ENCODE data around the gene DCP1A. TPM values are rescaled to one million over a fixed set of nuclear protein-coding genes. Genes with fewer than 3 reads are reported as not detected.

The DCP1A gene
- total and polyA plus RNA-seq, 2 of the 13 experiments (the other 11 are each of a cell fraction or from before 2014, with no cell fraction given) = 14.2 to 41.2 TPM

- TF ChIP-seq SOX13 (IDR thresholded peaks at IDR 0.05) (no peak), SOX13 (CRISPR knock-in tag; conservative IDR thresholded peaks at IDR 0.05 in 1 of 2, IDR thresholded peaks at IDR 0.05 in 1 of 2) (no peak), REXO4 (CRISPR knock-in tag; IDR thresholded peaks at IDR 0.05; ENCODE audit: borderline replicate concordance) (no peak), ZNF367 (CRISPR knock-in tag; IDR thresholded peaks at IDR 0.05; ENCODE audit: borderline replicate concordance) (no peak), ZSCAN29 (CRISPR knock-in tag; conservative IDR thresholded peaks at IDR 0.05) (no peak), MAFF (IDR thresholded peaks at IDR 0.05; ENCODE audit: low read depth, low read length) (peak; percentile 92), SALL1 (CRISPR knock-in tag; IDR thresholded peaks at IDR 0.05) (0 out of 2 replicates have a peak, but pooled peaks have one; percentile 17), MYC (CRISPR knock-in tag; IDR thresholded peaks at IDR 0.05; ENCODE audit: borderline replicate concordance) (peak; percentile 60; the same call in 1 of the 2 replicates), PCBP2 (optimal IDR thresholded peaks at IDR 0.05; ENCODE audit: low read depth, low read length, poor library complexity, severe bottlenecking) (no peak), NRL (CRISPR knock-in tag; IDR thresholded peaks at IDR 0.05; ENCODE audit: borderline replicate concordance) (no peak), MAFK (conservative IDR thresholded peaks at IDR 0.05 in 1 of 2, IDR thresholded peaks at IDR 0.05 in 1 of 2; ENCODE audit: low read length in 2 of 2) (peak; percentile 94 to 98), ZNF75D (CRISPR knock-in tag; IDR thresholded peaks at IDR 0.05; ENCODE audit: borderline replicate concordance) (no peak), SP1 (IDR thresholded peaks at IDR 0.05) (no peak), SP1 (CRISPR knock-in tag; IDR thresholded peaks at IDR 0.05) (no peak)
- TF ChIP-seq, protein P1, sequence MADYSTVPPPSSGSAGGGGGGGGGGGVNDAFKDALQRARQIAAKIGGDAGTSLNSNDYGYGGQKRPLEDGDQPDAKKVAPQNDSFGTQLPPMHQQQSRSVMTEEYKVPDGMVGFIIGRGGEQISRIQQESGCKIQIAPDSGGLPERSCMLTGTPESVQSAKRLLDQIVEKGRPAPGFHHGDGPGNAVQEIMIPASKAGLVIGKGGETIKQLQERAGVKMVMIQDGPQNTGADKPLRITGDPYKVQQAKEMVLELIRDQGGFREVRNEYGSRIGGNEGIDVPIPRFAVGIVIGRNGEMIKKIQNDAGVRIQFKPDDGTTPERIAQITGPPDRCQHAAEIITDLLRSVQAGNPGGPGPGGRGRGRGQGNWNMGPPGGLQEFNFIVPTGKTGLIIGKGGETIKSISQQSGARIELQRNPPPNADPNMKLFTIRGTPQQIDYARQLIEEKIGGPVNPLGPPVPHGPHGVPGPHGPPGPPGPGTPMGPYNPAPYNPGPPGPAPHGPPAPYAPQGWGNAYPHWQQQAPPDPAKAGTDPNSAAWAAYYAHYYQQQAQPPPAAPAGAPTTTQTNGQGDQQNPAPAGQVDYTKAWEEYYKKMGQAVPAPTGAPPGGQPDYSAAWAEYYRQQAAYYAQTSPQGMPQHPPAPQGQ (CRISPR knock-in tag; IDR thresholded peaks at IDR 0.05; ENCODE audit: borderline replicate concordance) = no peak
- TF ChIP-seq, protein P2, sequence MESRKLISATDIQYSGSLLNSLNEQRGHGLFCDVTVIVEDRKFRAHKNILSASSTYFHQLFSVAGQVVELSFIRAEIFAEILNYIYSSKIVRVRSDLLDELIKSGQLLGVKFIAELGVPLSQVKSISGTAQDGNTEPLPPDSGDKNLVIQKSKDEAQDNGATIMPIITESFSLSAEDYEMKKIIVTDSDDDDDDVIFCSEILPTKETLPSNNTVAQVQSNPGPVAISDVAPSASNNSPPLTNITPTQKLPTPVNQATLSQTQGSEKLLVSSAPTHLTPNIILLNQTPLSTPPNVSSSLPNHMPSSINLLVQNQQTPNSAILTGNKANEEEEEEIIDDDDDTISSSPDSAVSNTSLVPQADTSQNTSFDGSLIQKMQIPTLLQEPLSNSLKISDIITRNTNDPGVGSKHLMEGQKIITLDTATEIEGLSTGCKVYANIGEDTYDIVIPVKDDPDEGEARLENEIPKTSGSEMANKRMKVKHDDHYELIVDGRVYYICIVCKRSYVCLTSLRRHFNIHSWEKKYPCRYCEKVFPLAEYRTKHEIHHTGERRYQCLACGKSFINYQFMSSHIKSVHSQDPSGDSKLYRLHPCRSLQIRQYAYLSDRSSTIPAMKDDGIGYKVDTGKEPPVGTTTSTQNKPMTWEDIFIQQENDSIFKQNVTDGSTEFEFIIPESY (CRISPR knock-in tag; IDR thresholded peaks at IDR 0.05) = peak; percentile 22; the same call in 1 of the 2 replicates
- TF ChIP-seq, protein P3, sequence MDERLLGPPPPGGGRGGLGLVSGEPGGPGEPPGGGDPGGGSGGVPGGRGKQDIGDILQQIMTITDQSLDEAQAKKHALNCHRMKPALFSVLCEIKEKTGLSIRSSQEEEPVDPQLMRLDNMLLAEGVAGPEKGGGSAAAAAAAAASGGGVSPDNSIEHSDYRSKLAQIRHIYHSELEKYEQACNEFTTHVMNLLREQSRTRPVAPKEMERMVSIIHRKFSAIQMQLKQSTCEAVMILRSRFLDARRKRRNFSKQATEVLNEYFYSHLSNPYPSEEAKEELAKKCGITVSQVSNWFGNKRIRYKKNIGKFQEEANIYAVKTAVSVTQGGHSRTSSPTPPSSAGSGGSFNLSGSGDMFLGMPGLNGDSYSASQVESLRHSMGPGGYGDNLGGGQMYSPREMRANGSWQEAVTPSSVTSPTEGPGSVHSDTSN (CRISPR knock-in tag; IDR thresholded peaks at IDR 0.05) = no peak
- TF ChIP-seq, protein P4, sequence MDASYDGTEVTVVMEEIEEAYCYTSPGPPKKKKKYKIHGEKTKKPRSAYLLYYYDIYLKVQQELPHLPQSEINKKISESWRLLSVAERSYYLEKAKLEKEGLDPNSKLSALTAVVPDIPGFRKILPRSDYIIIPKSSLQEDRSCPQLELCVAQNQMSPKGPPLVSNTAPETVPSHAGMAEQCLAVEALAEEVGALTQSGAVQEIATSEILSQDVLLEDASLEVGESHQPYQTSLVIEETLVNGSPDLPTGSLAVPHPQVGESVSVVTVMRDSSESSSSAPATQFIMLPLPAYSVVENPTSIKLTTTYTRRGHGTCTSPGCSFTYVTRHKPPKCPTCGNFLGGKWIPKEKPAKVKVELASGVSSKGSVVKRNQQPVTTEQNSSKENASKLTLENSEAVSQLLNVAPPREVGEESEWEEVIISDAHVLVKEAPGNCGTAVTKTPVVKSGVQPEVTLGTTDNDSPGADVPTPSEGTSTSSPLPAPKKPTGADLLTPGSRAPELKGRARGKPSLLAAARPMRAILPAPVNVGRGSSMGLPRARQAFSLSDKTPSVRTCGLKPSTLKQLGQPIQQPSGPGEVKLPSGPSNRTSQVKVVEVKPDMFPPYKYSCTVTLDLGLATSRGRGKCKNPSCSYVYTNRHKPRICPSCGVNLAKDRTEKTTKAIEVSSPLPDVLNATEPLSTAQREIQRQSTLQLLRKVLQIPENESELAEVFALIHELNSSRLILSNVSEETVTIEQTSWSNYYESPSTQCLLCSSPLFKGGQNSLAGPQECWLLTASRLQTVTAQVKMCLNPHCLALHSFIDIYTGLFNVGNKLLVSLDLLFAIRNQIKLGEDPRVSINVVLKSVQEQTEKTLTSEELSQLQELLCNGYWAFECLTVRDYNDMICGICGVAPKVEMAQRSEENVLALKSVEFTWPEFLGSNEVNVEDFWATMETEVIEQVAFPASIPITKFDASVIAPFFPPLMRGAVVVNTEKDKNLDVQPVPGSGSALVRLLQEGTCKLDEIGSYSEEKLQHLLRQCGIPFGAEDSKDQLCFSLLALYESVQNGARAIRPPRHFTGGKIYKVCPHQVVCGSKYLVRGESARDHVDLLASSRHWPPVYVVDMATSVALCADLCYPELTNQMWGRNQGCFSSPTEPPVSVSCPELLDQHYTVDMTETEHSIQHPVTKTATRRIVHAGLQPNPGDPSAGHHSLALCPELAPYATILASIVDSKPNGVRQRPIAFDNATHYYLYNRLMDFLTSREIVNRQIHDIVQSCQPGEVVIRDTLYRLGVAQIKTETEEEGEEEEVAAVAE (CRISPR knock-in tag; IDR thresholded peaks at IDR 0.05; ENCODE audit: borderline replicate concordance) = peak; percentile 51; the same call in 1 of the 2 replicates
Measured at GRCh38 chr3:53236112-53236841, 111.1 kb downstream of the DCP1A start (continued).
